Measurements from ENCODE around the gene ELMO1. TPM values are rescaled to one million over a fixed set of nuclear protein-coding genes. Genes with fewer than 3 reads are reported as not detected.
A peak's percentile ranks its signal among the peaks of the same experiment; 100 is the strongest.

ELMO1 gene
- total RNA-seq, 6 donors from 2014 or later: 51.4 to 204 (median 73.7) TPM

DNA sequence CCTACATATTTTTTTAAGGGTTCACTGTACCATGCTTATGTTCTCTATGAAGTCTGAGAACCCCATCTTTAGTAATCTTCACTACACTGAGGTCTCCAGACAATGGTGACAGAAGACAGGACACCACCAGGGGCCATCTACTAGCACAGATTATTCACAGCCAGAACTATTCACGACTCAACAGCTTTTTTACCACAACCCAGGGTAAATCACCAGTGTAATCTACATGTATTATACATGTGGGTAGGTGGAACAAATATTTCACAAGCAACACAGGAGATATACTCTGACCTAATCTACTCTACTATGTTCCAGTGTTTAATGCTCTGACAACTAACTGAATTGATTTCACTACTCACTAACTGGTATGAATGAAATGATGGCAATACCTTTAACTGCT lies 136.1 kb downstream of the ELMO1 start:
- ATAC-seq (ENCODE audit: low FRiP score in 2 of 2): no peak
- H3K4me3 ChIP-seq: no peak overlapping the region
- TF ChIP-seq CTCF (IDR thresholded peaks at IDR 0.05) (no peak), POLR2A (IDR thresholded peaks at IDR 0.05) (no peak), POLR2AphosphoS5 (IDR thresholded peaks at IDR 0.05) (no peak), EP300 (IDR thresholded peaks at IDR 0.05) (no peak)
- H3K4me1 ChIP-seq: peaks cover 11 to 25% (median 18%) of the 10 kb centered on the region in 4 donors
- no peaks in the 10 kb centered on the region for H3K36me3 ChIP-seq
- H3K27me3 ChIP-seq: no peaks in the 10 kb centered on the region
- no peaks in the 10 kb centered on the region for H3K9me3 ChIP-seq
- DNase-seq: no peak
- 79 to 94% methylated on average over 1 of the region's 1 CpG for WGBS, 2 donors
- H3K27ac ChIP-seq: peak overlapping the region in 1 of 4 donors; percentile 19

DNA sequence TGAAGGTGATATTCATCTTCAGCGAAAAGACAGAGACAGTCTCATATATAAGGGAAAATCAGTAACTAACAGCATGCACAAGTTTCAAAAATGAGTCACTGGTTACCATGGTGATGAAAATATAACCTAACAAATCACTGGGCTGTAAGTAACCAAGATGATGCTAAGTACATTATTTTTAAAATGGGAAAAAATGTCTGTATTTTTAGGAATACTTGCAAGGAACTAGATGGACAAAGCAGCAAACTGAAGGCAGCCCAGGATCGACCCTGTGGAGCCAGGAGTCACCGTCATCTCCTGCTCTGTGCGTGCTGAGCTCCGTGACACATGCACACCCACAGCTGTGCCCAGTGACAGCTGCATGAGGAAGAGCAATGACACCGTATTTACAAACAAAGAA lies 137.3 kb downstream of the ELMO1 start:
- Histone ChIP-seq H3K36me3 (no peaks in the 10 kb centered on the region), H3K4me1 (peaks cover 11 to 20% (median 17%) of the 10 kb centered on the region in 4 donors), H3K9me3 (no peaks in the 10 kb centered on the region), H3K27me3 (no peaks in the 10 kb centered on the region), H3K27ac (peak overlapping the region; percentile 19 to 80 (median 53)), H3K4me3 (no peak overlapping the region)
- 48% methylated on average over 6 of the region's 6 CpGs for WGBS, 2 donors
- peak in 1 of 2 donors; percentile 44 for DNase-seq
- ATAC-seq (ENCODE audit: low FRiP score in 2 of 2): peak; percentile 36 to 82
- TF ChIP-seq POLR2AphosphoS5 (IDR thresholded peaks at IDR 0.05) (peak in 1 of 2 donors; percentile 16), POLR2A (IDR thresholded peaks at IDR 0.05) (no peak), CTCF (IDR thresholded peaks at IDR 0.05) (no peak), EP300 (IDR thresholded peaks at IDR 0.05) (no peak)

DNA sequence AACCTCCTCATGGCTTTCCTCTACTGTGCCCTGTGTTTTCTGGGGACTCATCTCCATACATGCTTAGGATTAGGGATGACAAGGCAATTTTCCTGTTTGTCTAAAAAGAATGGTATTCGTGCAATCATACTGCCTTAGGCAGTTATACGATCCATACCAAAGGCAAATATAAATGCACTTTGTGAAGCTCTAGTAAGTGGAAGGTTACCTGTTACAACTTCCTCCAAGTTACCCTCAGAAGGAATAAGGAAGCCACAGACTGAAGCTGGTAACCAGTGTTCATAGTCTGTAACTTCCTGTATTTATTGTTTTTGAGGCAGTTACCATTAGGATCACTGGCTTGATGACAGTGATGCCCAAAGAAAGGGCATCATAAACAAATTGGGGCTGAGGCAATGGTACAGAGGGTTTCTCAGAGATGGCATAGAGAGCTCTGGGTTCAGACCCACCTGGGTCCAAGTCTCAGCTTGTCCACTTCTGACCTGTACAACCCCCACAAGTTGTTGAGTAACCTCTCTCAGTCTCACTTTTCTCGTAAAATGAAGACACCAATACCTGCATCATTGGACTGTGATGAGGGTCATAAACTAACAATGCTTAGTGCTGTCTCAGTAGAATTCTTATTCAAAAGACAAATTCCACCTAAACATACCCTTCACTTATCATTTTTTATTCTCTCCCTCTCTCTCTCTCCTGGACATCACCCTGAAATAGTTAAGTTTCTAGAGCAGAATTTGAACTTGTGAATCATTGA lies 138.2 kb downstream of the ELMO1 start:
- H3K9me3 ChIP-seq: no peaks in the 10 kb centered on the region
- DNase-seq (no peak), ATAC-seq (ENCODE audit: low FRiP score in 2 of 2) (peak; percentile 77 to 79)
- no peaks in the 10 kb centered on the region for H3K27me3 ChIP-seq
- TF ChIP-seq POLR2AphosphoS5 (IDR thresholded peaks at IDR 0.05) (no peak), POLR2A (IDR thresholded peaks at IDR 0.05) (no peak), CTCF (IDR thresholded peaks at IDR 0.05) (no peak), EP300 (IDR thresholded peaks at IDR 0.05) (no peak)
- WGBS, 2 donors: 65 to 77% methylated on average over 3 of the region's 3 CpGs
- H3K27ac ChIP-seq: peak overlapping the region; percentile 19 to 80 (median 53)
- no peak overlapping the region for H3K4me3 ChIP-seq
- H3K4me1 ChIP-seq: peaks cover 11 to 16% (median 12%) of the 10 kb centered on the region in 4 donors
- H3K36me3 ChIP-seq: no peaks in the 10 kb centered on the region

GRCh38 chr7:37309493-37309892 lies 139.2 kb downstream of the ELMO1 start:
- no peaks in the 10 kb centered on the region for H3K36me3 ChIP-seq
- no peak for ATAC-seq (ENCODE audit: low FRiP score in 2 of 2)

More at GRCh38 chr7:37309493-37309892, 139.2 kb downstream of the ELMO1 start:
- H3K9me3 ChIP-seq: no peaks in the 10 kb centered on the region
- no peak overlapping the region for H3K4me3 ChIP-seq
- no peak for TF ChIP-seq EP300 (IDR thresholded peaks at IDR 0.05)
- no peak for TF ChIP-seq POLR2AphosphoS5 (IDR thresholded peaks at IDR 0.05)
- TF ChIP-seq POLR2A (IDR thresholded peaks at IDR 0.05): no peak
- TF ChIP-seq CTCF (IDR thresholded peaks at IDR 0.05): no peak
- peaks cover 9 to 13% (median 11%) of the 10 kb centered on the region in 4 donors for H3K4me1 ChIP-seq
- WGBS, 2 donors: 96 to 100% methylated on average over 3 of the region's 3 CpGs
- peak overlapping the region in 3 of 4 donors; percentile 48 to 80 (median 58) for H3K27ac ChIP-seq
- DNase-seq: no peak
- no peaks in the 10 kb centered on the region for H3K27me3 ChIP-seq
